Dendritic cell treated with granulocyte-macrophage colony-stimulating factor and Interleukin-4, amounts not matched to agents 40 ng/mL and 50 ng/mL, for 4 days (primary cell): ENCODE results near the gene GDF7.

Experiments used
- H3K27ac Mint-ChIP-seq: one replicate; pipeline ENCODE4 v1.8.0; 2022; ENCODE audit warnings: mild to moderate bottlenecking, mixed read lengths
- H3K27me3 Mint-ChIP-seq: one replicate; pipeline ENCODE4 v1.8.0; 2022; ENCODE audit warnings: mild to moderate bottlenecking, mixed read lengths
- H3K36me3 Mint-ChIP-seq: one replicate; pipeline ENCODE4 v1.8.0; 2022; ENCODE audit warnings: low read depth, mixed read lengths
- H3K4me1 Mint-ChIP-seq: one replicate; pipeline ENCODE4 v1.8.0; 2022; ENCODE audit warnings: low read depth, mixed read lengths
- H3K4me3 Mint-ChIP-seq: one replicate; pipeline ENCODE4 v1.8.0; 2022; ENCODE audit warnings: mild to moderate bottlenecking, moderate library complexity, mixed read lengths
- H3K9me3 Mint-ChIP-seq: one replicate; pipeline ENCODE4 v1.8.0; 2022; ENCODE audit warnings: mixed read lengths
- intact Hi-C: fragments of 100-400 bp; cut with micrococcal nuclease; formaldehyde crosslinking; loops from one replicate; pipeline ENCODE4 v1.15.0; 2022

Gene GDF7

DNA sequence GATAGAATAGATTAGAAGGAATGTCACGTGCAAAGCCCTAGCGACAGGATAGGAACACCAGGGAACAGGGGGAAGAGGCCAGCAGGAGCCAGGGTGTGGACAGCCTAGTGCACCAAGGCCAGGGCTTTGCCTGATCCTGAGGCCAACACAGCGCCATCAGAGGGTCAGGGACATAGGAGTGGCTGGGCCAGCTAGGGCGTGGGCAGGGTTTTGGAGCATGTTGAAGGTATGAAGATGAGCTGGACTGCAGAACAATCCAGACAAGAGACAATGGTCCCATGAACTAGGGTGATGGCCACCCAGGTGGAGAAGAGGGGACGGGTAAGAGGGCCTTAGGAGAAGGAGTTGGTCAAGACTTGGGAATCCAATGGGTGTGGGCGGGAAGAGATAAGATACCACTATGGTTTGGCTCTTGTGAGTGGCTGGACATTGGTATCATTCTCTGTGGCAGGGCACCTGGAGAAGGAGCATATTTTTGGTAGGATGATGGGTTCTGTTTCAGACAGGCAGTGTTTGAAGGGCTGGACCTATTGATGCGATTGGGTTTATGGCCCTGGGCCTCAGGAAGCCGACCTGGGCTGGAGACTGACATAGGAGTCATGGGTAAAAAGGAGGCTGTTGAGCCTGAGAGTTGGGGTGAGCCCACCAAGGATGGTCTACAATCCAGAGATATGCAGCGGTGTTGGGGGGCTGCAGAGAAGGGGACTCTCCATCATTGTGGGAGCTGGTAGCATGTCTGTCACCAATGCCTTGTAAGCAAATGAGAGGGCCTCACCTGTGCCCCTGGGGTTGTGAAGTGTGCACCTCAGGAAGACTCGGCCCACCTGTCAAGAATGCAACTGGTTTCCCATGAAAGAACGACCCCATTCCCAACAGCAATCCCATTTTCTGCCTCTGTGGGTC is 14.0 kb upstream of the GDF7 start:
- peaks cover 33% of the 10 kb centered on the region for H3K4me1 Mint-ChIP-seq
- intact Hi-C loops, result no loop called here
- H3K27me3 Mint-ChIP-seq, result peaks cover 14% of the 10 kb centered on the region
- peaks cover 23% of the 10 kb centered on the region for H3K36me3 Mint-ChIP-seq
- H3K9me3 Mint-ChIP-seq, result no peaks in the 10 kb centered on the region
- no peak overlapping the region for H3K27ac Mint-ChIP-seq
- no peak overlapping the region for H3K4me3 Mint-ChIP-seq

DNA sequence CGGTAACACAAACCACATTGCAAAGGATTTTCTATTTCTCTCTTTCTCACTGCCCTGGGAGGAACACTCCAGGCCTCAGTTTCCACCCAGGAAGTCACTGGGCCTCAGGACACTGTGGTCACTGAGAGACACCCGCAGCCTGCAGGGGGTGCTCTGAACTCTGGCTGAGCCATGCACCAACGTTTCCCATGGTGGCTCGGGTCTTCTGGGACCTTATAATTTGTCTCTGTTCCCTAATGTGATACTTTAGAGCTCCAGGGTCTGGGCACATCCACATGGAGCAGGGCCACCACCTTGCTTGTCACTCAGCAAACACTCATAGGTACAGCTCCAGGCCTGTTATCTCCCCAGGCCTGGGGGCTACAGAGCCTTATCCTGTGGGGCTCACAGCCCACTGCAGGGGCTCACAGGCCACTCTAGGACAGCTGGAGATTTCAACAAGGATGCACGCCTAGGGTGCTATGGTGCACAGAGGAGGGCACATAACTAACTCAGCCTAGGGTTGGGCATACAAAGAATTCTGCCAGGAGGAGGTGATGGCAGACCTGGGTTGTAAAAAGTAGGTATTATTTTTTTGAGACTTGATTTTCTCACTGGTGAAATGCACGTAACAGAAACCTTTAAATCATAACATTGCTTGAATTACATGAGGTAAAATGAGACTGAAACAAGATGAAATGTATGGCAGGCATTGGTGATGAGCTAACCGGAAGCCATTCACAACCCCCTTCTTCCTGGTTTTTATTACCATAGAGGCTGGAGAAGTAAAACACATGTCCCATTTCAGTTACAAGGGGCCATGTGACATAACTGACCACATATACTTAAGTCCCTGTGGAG is 13.0 kb upstream of the GDF7 start:
- peaks cover 13% of the 10 kb centered on the region for H3K36me3 Mint-ChIP-seq
- no peak overlapping the region for H3K27ac Mint-ChIP-seq
- peaks cover 22% of the 10 kb centered on the region for H3K27me3 Mint-ChIP-seq
- intact Hi-C loops, result no loop called here
- H3K4me1 Mint-ChIP-seq, result peaks cover 23% of the 10 kb centered on the region
- no peak overlapping the region for H3K4me3 Mint-ChIP-seq
- no peaks in the 10 kb centered on the region for H3K9me3 Mint-ChIP-seq

DNA sequence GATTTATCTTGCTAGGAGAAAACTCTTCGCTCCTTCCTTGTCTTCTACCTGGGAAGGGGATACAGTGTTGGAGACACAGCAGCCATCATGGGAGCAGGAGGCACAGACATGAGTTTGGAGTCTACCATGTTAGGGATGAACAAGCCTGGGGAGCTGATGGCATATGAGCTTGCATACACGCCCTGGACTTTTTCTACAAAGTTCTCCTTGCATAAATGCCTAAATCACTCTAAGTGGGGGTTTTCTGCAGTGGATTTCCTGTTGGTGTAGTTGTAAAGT is 12.5 kb upstream of the GDF7 start:
- intact Hi-C loops, result no loop called here
- Mint-ChIP-seq H3K27ac (no peak overlapping the region), H3K4me1 (peaks cover 17% of the 10 kb centered on the region), H3K27me3 (peaks cover 26% of the 10 kb centered on the region), H3K4me3 (no peak overlapping the region), H3K36me3 (peaks cover 7% of the 10 kb centered on the region), H3K9me3 (no peaks in the 10 kb centered on the region)

DNA sequence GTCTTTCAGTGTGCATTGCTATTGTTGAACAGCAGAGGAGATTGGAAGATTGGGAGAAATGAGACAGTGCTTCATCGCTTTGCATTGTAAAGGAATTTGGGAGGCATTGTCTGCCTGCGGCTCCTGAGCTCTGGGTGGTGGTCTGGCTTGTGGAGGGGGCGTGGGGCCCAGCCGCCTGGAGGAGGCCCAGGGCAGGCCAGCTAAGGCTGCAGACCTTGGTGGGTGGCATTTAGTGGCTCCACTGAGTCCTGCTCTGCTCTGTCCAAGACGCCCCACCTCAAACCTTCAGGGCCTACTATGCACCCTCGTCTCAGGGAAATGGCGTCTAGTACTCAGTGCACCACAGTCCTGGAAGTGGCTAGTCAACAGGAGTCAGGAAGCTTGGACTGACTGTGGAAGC is 10.4 kb upstream of the GDF7 start:
- no peak overlapping the region for H3K4me3 Mint-ChIP-seq
- H3K4me1 Mint-ChIP-seq, result peaks cover 16% of the 10 kb centered on the region
- H3K9me3 Mint-ChIP-seq, result no peaks in the 10 kb centered on the region
- H3K27ac Mint-ChIP-seq, result no peak overlapping the region
- intact Hi-C loops, result no loop called here
- peaks cover 31% of the 10 kb centered on the region for H3K27me3 Mint-ChIP-seq
- H3K36me3 Mint-ChIP-seq, result no peaks in the 10 kb centered on the region

DNA sequence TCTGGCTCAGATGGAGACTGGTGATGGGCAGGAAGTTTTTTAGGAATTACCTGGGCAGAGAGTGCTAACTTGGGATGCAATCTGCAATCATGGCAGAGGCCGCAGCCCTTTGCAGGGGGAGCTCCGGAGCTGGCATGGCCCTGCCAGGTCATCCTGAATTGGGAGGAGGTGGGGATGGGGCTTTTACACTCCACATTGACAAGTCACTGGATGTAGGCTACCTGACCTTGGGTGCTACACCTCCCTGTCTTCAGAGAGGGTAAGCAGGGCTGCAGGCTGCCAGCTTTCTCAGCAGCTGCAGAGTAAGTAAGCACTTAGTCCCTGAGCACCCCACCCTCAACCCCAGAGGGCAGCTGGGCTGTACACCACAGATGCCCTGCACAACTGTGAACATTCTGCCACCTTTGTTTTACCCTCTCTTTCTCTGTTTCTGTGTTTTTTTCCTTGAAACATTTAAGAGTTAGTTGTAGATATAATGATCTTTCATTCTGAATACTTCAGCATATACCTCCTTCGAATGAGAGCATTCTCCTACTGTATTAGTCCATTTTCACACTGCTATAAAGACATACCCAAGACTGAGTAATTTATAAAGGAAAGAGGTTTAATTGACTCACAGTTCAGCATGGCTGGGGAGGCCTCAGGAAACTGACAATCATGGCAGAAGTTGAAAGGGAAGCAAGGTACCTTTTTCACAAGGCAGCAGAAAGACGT is 9.3 kb upstream of the GDF7 start:
- Mint-ChIP-seq H3K4me3 (no peak overlapping the region), H3K36me3 (no peaks in the 10 kb centered on the region), H3K27ac (no peak overlapping the region), H3K9me3 (no peaks in the 10 kb centered on the region), H3K27me3 (peaks cover 42% of the 10 kb centered on the region), H3K4me1 (peaks cover 17% of the 10 kb centered on the region)
- intact Hi-C loops, result no loop called here

DNA sequence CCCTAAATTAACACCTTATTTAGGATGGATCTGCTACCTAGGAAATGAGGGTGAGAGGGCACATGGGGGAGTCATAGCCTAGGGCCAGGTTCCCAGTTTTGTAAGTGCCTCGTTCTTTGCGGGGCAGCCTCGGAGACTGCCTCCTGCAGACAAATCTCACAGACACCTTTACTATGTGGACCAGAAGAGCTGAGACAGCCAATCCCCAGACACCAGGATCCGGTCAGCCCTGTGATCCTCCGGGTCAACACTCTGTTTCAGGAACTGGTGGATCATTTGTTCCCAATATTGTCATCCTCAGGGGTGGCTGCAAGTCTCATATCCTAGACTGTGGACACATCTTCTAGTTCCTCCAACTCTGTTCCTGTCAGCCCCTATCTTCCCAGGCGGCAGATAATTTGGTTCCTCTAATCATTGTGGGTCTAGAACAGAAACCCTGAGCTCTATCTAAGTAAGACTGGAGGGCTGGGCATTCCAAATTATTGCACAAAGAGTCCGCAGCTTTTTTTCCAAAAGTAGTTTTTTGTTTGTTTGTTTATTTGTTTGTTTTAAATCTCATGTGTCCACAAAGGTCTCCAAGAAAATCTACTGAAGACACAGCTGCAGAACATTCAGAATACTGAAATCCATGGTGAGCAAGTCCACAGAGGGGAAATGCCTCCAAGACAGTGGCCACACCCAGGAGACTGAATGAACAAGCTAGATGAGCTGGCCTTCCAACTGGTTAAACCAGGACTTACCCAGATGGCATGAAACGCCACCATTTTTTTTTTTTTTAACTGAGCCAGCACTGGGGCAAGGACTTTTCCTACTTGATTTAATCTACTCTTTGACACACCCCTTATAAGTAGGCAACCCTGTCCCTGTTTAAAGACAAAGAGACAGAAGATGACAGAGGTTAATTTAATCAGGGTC is 6.2 kb upstream of the GDF7 start:
- H3K36me3 Mint-ChIP-seq, result no peaks in the 10 kb centered on the region
- intact Hi-C loops, result loop anchor here (1.0 kb wide), 1 partner anchor 303 kb away; no protein-coding TSS in a partner anchor
- no peak overlapping the region for H3K4me3 Mint-ChIP-seq
- H3K9me3 Mint-ChIP-seq, result no peaks in the 10 kb centered on the region
- peaks cover 25% of the 10 kb centered on the region for H3K4me1 Mint-ChIP-seq
- H3K27me3 Mint-ChIP-seq, result peaks cover 68% of the 10 kb centered on the region
- H3K27ac Mint-ChIP-seq, result peak overlapping the region; percentile 52

DNA sequence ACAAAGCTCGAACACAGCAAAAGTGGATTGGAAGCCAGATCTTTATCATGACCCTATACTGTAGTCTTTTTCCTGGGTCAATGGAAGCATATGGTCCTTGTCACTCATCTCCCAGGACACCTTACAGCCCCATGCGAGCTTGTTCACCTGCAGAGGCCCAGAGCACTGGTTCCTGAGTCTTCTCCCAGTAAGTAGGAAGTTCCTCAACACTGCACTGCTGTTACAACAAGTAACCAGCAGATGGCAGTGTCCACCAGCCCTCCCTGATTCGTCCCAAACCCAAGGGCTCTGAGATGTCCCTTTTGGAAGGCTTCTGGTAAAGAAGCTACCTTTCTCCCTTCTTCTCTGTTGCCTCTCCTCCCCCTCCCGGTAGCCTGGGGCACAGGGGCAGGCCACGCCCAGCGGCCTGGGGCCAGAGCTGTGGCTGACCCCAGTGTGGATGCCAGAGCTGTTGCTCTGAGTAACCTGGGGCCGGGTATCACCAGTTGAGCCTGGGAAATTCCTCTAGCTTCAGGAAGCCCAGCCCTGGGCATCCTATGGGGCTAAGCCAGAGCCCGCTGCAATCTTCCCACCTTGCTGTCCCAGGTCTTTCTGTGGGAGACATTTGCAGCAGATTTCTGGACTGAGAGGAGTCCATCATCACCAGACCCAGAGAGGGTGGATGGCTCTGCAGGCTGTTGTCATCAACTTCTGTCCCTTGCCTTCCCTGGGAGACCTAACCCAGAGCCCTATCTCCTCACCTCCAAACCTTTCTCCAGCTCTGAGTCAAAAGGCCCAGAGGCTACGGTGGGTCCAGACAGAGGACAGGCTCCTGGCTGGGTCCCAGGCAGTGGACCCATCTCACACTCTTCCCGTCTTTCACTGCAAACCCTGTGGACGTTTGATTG is 5.3 kb upstream of the GDF7 start:
- Mint-ChIP-seq H3K27me3 (peaks cover 73% of the 10 kb centered on the region), H3K4me3 (no peak overlapping the region), H3K27ac (peak overlapping the region; percentile 52), H3K36me3 (no peaks in the 10 kb centered on the region), H3K9me3 (no peaks in the 10 kb centered on the region), H3K4me1 (peaks cover 34% of the 10 kb centered on the region)
- intact Hi-C loops, result loop anchor here (1.0 kb wide), 1 partner anchor 302 kb away; no protein-coding TSS in a partner anchor

DNA sequence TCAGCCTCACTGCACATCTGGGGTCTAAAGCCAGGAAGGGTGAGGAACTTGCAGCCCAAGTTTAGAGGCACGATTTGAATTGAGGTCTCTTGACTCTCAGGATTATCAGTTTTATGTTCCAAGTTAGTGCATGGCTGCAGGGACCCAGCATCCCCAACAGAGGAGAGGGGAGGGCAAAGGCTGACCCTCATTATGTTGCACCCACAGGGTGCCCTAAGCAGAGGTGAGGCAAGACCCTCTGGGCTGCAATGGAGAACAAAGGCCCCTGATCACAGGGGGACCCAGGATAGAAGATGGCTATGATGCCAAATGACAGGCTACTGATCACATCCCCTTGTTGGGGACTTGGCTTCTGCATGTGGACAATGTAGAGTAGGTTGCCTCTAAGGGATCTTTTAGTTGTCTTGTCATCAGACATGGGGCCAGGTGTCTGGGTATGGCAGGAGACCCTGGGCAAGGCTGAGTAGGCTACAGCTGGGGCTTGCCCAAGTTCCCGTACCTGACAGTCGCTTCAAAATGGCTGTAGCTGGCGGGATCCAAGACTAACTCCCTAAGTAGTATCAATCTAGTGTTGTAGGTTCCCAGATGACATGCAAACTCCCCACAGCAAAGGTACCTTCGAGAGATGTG is 4.5 kb upstream of the GDF7 start:
- no peak overlapping the region for H3K4me3 Mint-ChIP-seq
- H3K36me3 Mint-ChIP-seq, result no peaks in the 10 kb centered on the region

DNA sequence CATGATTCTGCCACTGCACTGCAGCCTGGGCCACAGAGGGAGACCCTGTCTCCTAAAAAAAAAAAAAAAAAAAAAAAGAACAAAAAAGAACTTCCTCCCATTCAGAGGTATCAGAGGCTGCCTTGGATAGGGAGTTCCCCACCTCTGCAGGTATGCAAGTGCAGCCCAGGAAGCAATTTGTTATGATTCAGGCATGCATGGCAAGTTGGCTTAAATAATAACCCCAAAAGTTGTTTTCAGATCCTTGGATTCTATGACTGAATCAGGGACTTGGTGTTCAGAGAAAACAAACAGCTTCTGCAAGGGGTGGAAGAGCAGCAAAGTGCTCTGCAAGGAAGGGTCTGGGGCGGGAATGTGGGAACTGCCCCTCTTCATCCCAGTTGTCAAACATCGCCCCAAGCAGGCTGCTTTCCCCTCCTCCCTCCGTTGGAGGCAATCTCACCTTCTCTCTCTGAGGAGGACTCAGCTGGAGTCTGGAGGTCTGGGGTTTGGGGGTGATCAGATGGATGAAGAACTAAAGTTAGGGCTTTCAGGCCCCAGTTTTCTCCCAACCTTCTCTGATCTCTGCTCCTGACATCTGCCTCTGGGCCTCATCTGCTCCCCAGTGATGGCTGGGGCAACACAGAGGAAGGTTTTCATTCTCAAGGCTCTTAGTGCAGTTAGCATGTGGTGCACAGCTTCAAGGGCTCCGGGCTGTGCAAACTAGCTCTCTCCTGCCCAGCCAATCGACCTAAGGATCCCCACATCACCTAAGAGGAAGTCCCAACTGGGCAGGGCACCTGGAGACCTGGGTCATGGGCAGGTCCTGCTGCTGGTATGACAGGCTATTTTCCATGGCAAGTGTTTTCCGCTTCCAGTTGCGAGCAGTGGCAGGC is 3.5 kb upstream of the GDF7 start:
- H3K36me3 Mint-ChIP-seq, result no peaks in the 10 kb centered on the region
- H3K9me3 Mint-ChIP-seq, result no peaks in the 10 kb centered on the region
- peaks cover 78% of the 10 kb centered on the region for H3K27me3 Mint-ChIP-seq
- H3K27ac Mint-ChIP-seq, result no peak overlapping the region
- H3K4me1 Mint-ChIP-seq, result peaks cover 35% of the 10 kb centered on the region
- intact Hi-C loops, result no loop called here
- no peak overlapping the region for H3K4me3 Mint-ChIP-seq

More for the DNA sequence above, 4.5 kb upstream of the GDF7 start:
- H3K4me1 Mint-ChIP-seq, result peaks cover 35% of the 10 kb centered on the region
- no peaks in the 10 kb centered on the region for H3K9me3 Mint-ChIP-seq
- H3K27me3 Mint-ChIP-seq, result peaks cover 72% of the 10 kb centered on the region
- intact Hi-C loops, result no loop called here
- no peak overlapping the region for H3K27ac Mint-ChIP-seq

DNA sequence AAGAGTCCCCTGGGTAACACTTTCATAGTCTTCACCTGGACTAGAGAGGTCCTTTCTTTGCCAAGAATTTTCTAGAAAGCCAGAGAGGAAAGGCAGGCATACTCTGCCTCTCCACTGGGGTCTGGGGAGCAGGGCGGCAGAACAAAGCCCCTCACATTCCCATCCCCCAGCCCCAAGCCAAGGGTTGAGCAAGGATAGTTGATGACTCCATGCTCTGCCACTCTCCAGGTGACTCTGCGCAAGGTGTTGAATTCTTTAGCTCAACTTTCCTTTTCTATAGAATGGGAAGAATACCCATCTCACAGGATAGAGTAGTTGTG is 2.9 kb upstream of the GDF7 start:
- peaks cover 78% of the 10 kb centered on the region for H3K27me3 Mint-ChIP-seq
- intact Hi-C loops, result no loop called here
- H3K36me3 Mint-ChIP-seq, result no peaks in the 10 kb centered on the region
- peaks cover 35% of the 10 kb centered on the region for H3K4me1 Mint-ChIP-seq
- no peaks in the 10 kb centered on the region for H3K9me3 Mint-ChIP-seq
- H3K4me3 Mint-ChIP-seq, result no peak overlapping the region
- H3K27ac Mint-ChIP-seq, result no peak overlapping the region

DNA sequence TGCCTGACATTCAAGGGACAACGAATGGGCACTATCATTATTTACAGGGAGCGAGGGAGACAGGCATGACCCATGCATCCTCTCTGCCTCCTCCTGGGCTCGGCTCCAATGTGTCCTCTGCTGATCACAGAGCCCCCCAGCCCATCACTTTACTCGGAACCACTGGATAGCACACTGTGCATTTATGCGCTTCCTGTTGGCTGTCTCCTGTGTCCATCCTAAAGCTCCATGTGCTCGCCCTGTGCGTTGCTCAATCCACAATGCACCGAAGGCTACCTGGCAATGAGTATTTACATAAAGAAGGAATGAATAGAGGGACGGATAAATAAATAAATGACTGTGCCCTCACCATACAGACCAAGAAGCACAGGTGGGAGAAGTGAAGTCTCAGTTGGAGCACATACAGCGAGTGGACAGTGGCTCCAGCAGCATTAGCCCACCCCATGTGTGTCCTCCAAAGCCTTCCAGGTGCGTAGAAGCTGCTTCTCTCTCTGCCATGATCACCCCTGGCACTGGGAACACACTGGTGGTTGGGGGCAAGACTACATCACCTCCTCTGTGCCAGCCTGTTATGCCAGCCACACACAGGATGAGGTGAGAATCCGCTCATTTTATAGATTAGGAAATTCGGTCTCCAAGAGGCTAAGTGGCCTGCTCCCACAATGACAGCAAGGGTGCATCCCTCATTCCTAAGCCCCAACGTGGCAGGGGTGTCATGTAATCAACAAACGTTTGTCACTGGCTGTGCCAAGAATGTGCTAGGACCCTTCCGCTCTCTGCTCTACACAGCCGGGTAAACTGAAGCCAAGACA is 2.3 kb upstream of the GDF7 start:
- Mint-ChIP-seq H3K36me3 (no peaks in the 10 kb centered on the region), H3K27me3 (peaks cover 79% of the 10 kb centered on the region), H3K4me3 (no peak overlapping the region), H3K4me1 (peaks cover 40% of the 10 kb centered on the region), H3K27ac (no peak overlapping the region), H3K9me3 (no peaks in the 10 kb centered on the region)
- intact Hi-C loops, result no loop called here
